Measurements from ENCODE around the gene OR6M1. TPM values are rescaled to one million over a fixed set of nuclear protein-coding genes. Genes with fewer than 3 reads are reported as not detected.

OR6M1 gene
- total RNA-seq, 1 donor from 2014 or later, result not detected

GRCh38 chr11:123762422-123762821, 43.7 kb downstream of the OR6M1 start:
- no peaks in the 10 kb centered on the region for H3K27me3 ChIP-seq (ENCODE audit: control insufficient read depth, insufficient read depth, low read length)
- H3K4me3 ChIP-seq (ENCODE audit: low read depth, low read length), result no peak overlapping the region
- no peaks in the 10 kb centered on the region for H3K36me3 ChIP-seq (ENCODE audit: control insufficient read depth, insufficient read depth, low read length)
- DNase-seq (ENCODE audit: low read depth), result no peak
- no peak for TF ChIP-seq CTCF (IDR thresholded peaks at IDR 0.05; ENCODE audit: insufficient read depth, low read length, poor library complexity, severe bottlenecking)

- Histone ChIP-seq H3K36me3 (ENCODE audit: control insufficient read depth, insufficient read depth, low read length) (no peaks in the 10 kb centered on the region), H3K4me3 (ENCODE audit: low read depth, low read length) (no peak overlapping the region), H3K27me3 (ENCODE audit: control insufficient read depth, insufficient read depth, low read length) (no peaks in the 10 kb centered on the region)
- no peak for DNase-seq (ENCODE audit: low read depth)
- no peak for TF ChIP-seq CTCF (IDR thresholded peaks at IDR 0.05; ENCODE audit: insufficient read depth, low read length, poor library complexity, severe bottlenecking)
Observed at GRCh38 chr11:123760894-123761293, 45.3 kb downstream of the OR6M1 start.

- H3K27me3 ChIP-seq (ENCODE audit: control insufficient read depth, insufficient read depth, low read length), result no peaks in the 10 kb centered on the region
- H3K4me3 ChIP-seq (ENCODE audit: low read depth, low read length), result no peak overlapping the region
- H3K36me3 ChIP-seq (ENCODE audit: control insufficient read depth, insufficient read depth, low read length), result no peaks in the 10 kb centered on the region
- no peak for TF ChIP-seq CTCF (IDR thresholded peaks at IDR 0.05; ENCODE audit: insufficient read depth, low read length, poor library complexity, severe bottlenecking)
- DNase-seq (ENCODE audit: low read depth), result no peak
Observed at GRCh38 chr11:123757976-123758375, 48.2 kb downstream of the OR6M1 start.

- no peaks in the 10 kb centered on the region for H3K36me3 ChIP-seq (ENCODE audit: control insufficient read depth, insufficient read depth, low read length)
- DNase-seq (ENCODE audit: low read depth), result no peak
- H3K4me3 ChIP-seq (ENCODE audit: low read depth, low read length), result no peak overlapping the region
- H3K27me3 ChIP-seq (ENCODE audit: control insufficient read depth, insufficient read depth, low read length), result no peaks in the 10 kb centered on the region
- no peak for TF ChIP-seq CTCF (IDR thresholded peaks at IDR 0.05; ENCODE audit: insufficient read depth, low read length, poor library complexity, severe bottlenecking)
Observed at GRCh38 chr11:123755813-123756212, 50.3 kb downstream of the OR6M1 start.

Other genes with a start within 250 kb of the OR6M1 start
- gene SCN3B, start 151.7 kb downstream of the OR6M1 start, total RNA-seq, result 2.1 and 2.4 TPM in 2 replicates
- 10.5 and 20.1 TPM in 2 replicates for gene ZNF202, start 64.7 kb downstream of the OR6M1 start, total RNA-seq
- gene OR6X1, start 51.8 kb downstream of the OR6M1 start, total RNA-seq, result not detected in 2 replicates
- gene TMEM225, start 79.3 kb upstream of the OR6M1 start, total RNA-seq, result not detected in 2 replicates
- not detected in 2 replicates for gene OR8D4, start 95.8 kb upstream of the OR6M1 start, total RNA-seq
- gene OR4D5, start 133.3 kb upstream of the OR6M1 start, total RNA-seq, result not detected in 2 replicates
- 0.34 TPM in 1 of 2 replicates, not detected in the other for gene OR6T1, start 137.5 kb upstream of the OR6M1 start, total RNA-seq
- not detected in 2 replicates for gene OR10S1, start 171.4 kb upstream of the OR6M1 start, total RNA-seq
- not detected in 2 replicates for gene OR10G6, start 188.8 kb upstream of the OR6M1 start, total RNA-seq
- gene OR10G4, start 206.6 kb upstream of the OR6M1 start, total RNA-seq, result not detected in 2 replicates
- not detected in 2 replicates for gene OR10G9, start 216.7 kb upstream of the OR6M1 start, total RNA-seq
- not detected in 2 replicates for gene OR10G8, start 220.4 kb upstream of the OR6M1 start, total RNA-seq
- gene OR10G7, start 235.0 kb upstream of the OR6M1 start, total RNA-seq, result not detected in 2 replicates

Data from kidney epithelial cell (primary cell).